UCSD-AML1 (cell line): ENCODE results near the gene GNB1.

Experiments
- DNase-seq: peaks from one replicate; lab custom pipeline; 2025; ENCODE audit not compliant: unreplicated experiment; lab: John Stamatoyannopoulos, UW

Gene GNB1

DNA sequence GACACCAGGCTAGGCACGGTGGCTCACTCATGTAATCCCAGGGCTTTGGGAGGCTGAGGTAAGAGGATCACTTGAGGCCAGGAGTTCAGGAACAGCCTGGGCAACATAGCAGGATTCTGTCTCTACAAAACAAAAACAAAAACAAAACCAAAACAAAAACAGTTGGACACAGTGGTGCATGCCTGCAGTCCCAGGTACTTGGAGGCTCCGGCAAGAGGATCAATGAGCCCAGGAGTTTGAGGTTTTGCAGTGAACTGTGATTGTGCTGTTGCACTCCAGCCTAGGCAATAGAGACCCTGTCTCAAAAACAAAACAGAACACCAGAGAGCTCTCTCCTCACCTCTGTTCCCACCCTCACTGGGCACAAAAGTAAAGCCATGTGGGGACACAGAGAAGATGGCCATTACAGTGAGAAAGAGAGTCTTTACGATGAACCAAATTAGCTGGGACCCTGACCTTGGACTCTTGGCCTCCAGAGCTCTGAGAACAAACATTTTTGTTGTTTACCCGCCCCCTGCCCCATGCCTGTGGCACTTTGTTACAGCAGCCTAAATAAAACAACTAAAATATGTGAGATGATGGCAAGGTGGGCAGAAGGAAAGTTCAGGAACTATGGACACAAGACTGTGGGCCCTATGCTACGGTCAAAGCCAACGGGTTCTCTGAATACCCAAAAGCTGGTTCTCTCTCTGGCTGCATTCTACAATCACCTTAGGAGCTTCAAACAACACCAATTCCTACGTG is 122.5 kb downstream of the GNB1 start:
- DNase-seq = no peak

DNA sequence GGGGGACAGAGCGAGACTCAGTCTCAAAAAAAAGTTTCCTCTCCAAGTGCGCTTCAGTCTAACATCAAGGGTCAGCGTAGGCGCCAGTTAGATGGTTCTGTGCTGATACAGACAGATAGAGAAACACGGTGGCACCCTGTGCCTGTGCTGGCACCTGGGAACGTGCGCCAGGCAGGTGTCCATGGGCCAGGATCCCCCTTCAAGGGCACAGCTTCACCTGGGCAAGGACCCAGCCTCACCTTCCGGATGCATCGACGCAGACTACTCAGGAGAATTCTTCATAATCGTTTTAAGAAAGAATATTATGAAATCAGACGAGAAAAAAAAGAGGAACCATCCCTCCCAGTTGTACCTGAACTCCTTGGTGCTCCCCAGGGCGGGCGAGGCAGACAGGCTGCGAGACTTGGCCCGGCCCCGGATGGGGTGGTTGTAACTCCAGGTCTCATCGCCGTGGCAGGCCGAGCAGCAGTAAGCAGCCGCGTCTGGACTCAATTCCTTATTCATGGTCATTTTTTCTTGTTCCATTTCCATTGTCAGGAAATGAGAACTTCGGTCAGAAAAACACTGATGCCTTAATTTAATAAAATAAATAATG is 125.9 kb downstream of the GNB1 start:
- no peak for DNase-seq

DNA sequence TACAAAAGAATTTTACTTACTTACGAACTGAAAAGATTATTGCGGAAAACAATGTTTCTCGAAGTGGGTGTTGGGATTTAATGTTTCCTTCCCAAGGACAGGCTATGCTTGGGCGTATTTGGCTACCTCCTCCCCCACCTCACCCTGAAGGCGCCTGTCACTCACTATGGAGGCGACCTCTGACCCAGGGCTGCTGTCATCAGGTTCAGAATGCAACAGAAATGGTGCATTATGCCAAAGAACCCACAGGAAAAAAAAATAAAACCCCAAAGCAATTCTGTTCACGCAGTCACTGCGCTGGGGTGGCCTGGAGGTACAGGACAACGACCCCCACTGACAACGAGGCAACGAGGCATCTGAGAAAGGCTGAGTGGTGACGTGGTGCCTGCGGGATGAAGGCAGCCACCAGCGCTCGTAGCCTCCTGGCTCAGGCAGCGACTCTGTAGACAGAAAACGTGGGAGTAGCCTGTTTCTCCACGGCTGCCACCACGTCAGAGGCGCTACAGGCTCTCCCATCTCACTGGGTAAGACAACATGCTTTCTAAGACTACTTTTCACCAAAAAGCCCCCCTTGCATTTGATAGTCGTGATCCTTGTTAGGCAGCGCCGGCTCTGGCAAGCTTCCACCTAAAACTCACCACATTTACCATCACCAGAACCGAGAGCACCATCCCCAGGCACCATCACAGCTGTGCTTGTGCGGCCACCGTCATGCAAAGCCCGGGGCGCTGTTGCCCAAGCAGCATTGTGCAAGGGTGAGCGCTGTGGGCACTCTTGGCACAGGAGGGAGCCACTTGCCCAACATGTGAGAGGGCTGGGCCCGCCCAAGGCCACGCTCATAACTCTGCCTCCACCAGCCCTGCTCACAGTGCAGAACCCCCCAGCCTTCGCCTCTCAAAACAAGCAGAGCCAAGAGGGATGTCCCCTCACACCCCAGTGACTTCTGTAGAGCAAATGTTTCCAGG is 126.9 kb downstream of the GNB1 start:
- no peak for DNase-seq

DNA sequence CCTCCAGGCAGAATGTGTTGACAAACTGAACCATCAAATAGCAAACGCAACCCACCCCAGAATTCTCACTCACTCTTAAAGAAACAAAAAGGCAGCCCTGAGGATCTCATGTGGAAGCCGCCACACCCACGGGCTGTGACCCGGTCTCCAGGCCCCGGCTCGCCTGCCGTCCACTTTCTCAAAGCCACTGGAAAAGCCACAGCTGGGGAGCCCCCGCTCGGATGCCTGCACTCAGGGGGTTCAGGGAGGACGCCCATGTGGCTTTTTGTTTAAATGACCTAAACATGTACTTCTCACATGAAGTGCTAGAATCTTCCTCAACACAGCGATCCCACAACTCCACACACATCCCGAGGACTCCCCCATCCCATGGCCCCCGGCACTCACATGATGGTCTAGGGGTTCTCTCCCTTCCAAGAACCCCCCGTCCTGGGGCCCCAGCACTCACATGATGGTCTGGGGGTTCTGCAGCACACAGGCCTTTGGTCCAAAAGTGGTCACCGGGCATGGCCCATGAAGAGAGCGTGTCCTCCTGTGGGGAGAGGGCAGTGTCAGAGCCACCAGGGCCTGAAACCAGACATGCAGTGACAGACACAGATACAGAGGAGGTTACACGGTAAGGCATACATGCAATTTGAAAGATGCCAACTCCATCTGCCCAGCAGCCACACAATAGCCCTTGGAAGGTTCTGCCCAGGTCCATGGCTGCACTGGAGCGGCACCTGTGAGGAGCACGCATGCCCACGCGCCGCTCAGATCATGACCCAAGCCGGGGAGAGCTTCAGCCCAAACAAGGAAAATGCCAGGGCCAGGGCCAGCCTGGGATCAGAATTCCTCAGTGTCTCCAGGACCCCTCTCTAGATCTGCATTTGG is 129.1 kb downstream of the GNB1 start:
- no peak for DNase-seq

DNA sequence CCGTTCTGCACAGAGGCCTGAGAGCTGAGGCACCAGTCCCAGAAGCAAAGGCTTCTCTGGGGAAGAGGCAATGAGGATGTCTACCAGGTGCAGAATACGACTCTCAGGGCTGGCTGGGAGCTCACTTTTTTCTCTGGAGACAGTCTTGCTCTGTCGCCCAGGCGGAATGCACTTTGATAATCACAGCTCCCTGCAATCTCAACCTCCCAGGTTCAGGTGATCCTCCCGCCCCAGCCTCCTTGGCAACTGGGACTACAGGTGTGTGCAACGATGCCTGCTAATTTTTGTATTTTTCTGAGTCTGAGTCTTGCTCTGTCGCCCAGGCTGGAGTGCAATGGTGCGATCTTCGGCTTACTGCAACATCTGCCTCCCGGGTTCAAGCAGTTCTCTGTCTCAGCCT is 130.2 kb downstream of the GNB1 start:
- DNase-seq = no peak

DNA sequence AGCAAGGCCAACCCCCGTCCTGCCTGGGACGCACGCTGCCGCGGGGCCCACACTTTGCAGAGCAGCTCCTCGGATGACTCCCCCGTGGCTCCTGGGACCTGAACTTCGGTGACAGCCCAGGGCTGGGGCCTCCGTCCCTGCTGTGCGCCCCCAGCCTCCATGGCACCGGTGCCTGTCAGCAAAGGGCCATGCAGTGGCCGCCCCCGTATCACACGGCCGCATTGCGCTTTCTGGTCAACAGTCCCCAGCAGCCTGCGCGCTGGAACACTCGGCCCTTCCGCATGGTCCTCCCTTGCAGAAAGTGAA is 130.6 kb downstream of the GNB1 start:
- no peak for DNase-seq

DNA sequence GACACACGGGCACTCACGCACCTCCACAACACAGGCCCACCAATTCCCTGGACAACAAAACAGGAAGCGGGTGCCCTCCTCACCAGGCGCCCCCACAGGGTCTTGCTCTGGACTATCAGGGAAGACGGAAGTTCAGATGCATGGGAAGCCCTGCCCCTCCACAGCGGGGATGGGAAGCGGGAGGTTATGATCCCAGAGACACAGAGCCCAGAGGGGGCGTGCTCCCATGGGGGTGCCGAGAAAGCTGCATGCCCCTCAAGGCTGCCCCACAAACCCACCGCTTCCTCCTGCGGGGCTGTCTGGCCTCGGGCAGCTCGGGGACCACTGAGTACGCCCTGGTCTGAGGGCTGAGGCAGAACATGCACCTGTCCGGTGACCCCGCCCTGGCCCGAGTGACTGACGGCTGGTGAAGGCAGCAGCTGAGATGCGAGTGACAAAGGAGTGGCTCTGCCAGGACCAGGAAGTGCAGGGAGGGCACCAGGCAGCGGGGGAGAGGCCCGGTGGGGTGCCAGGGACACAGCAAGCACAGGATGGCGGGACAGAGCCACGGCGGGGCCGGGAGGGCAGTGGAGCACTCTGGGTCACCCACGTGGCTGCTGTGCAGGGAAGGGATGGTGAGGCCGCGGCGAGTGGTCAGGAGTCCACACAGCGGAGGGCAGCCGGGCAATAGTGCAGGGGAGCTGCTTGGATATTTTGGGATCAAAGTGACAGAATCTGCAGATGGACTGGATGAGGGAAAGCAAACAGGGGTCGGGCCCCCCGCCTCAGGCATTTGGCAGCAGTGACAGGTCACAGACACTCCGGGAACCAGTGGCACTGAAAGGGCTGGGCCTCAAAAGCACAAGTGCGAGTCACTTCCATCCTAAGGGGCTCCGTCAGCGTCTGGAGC is 131.2 kb downstream of the GNB1 start:
- no peak for DNase-seq

DNA sequence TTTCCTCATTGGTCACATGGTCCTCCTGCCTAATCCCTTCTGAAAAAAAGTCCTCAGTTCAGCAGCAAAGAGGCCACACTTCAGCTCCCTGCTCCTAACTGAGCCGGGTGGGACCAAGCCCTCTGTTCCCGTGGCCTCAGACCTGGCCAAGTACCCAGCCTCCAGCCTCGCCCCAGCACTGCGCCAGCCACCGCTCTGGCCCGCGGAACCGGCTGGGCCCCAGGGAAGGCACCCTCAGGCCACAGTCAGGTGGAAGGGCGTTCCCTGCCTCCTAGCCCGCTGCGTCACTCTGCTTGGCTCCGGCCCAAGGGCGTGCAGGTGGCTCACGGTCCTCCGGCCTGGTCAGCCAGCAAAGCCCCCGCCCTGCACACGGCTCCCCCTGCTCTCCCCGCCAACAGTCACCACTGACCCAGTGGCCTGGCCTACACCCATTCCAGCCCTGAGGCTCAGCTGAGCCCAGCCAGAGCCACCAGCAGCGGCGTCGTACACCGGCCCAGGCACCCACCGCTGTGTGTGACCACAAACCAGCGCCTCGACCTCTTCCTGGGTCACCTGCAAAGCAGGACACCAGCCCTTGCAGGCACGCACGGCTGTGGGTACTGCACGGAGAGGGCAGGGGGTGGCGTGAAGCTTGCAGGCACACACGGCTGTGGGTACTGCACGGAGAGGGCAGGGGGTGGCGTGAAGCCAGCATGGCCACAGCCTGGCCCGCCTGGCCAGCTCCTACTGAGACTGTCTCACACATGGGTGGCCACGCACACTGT is 132.0 kb downstream of the GNB1 start:
- no peak for DNase-seq

DNA sequence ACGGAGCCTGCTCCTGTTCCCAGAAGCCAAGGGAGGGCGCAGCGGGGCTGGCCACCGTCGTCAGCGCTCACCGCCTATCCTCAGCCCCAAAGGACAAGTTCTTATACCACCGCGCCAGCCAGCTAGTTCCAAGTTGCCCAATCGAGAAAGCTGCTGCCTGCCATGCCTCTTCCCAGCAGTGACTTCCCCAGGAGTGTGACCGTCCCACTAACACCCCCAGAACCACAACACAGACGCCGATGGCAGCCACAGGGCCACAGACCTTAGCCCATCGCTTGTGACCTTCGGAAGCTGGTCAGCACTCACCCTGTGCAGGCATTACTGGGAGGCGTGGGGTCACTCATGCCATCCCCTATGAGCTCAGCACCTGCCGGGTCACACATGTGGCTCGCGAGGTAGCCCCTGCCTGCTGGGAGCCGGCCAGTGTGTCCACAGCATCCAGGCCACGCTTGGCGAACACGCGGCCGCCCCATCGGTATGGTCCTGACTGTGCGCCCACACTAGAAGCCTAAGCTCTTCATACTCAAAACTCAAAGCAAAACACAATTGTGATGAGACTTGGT is 132.7 kb downstream of the GNB1 start:
- no peak for DNase-seq

DNA sequence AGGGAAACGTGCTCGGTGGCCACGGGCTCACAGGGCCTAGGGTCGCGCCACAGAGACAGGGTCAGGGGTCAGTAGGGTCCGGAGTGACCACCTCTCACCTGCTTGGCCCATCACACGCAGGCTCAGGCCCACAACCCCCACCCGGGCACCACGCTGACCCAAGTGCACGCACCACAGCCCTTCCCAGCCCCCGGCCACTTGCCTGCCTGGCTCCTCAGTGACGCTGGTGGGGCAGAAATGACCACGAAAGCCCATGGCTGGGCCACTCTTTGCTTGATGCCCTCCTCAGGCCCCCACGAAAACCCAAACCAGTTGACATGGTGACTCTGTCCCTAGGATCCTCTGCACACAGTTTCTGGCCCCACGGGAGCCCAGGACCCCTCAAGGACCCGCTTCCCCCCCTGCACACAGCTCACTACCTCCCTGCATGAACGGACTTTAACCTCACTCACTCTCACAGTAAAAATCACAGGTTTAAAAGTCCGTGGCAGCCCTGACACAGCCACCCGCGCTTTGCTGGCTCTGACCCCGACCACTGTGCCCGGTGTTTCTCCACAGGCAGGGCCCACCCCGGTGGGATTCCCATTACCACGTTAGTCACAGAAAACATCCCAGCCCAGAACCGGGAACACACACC is 133.3 kb downstream of the GNB1 start:
- DNase-seq = no peak

DNA sequence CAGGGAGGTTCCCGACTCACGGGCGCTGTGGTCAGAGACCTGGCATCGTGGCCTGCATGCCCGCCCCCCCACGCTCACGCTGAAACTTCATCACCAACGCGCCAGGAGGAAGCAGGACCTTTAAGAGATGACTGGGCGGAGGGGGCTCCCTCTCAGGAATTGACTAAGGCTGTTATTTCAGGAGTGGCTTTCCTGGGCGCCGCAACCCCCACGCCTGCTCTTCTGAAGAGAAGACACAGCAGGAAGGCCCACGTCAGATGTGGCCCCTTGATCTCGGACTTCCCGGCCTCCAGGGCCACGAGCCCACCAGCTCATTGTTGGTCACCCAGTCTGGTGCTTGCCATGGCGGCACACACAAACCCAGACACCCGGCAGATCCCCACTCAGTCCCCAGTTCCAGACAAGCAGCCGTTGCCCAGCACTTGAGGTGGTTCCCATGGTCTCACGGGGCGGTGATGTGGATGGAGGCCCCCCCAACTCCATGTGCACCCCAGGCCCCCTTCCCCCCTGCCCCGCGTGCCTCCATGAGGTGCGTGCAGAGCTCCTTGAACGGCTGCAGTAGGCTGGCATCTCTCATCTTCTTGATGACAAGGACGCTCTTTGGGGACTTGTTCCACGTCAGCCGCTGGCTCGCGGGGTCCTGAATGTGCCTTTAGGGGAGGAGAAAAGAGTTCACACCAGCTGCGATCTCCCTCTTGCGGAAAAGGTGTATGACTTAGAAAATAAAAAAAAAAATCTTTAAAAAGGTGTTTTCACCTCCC is 134.0 kb downstream of the GNB1 start:
- DNase-seq = no peak

DNA sequence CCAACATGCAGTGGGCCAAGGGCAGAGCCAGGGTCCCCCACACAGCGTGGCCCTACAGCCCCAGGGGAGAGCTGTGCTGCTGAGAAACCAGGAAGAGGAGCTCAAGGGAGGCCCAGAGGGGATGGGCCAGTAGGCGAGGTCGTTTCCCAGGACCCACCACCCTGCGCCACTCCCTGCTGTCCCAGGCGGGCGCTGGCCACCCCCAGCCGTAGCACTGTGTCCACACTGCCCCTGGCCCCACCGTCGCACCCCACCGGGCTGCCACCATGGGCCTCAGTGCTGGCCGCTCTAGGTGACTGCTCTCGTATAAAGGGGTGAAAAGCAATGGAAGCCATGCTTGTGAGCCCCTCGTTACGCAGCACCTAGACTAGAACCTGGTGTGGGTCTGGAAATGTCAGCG is 135.0 kb downstream of the GNB1 start:
- no peak for DNase-seq

DNA sequence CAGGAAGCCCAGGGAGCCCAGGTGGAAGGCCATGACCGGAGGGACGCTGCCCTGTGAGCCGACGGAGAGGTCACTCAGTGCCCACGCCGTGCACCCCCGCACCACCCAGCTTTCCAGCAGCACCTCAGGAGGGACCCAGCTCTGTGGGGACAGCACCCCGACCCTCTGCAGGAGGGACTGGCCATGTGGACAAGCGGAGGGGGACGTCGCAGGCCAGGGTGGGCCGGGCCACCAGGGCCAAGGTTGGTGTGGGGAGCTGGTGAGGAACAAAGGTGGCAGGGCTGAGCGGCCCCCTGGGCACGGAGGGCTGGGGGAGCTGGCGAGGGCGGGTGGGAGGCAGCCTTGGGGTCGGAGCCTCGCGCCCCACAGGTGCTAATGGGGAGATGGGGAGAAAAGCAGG is 135.5 kb downstream of the GNB1 start:
- no peak for DNase-seq

DNA sequence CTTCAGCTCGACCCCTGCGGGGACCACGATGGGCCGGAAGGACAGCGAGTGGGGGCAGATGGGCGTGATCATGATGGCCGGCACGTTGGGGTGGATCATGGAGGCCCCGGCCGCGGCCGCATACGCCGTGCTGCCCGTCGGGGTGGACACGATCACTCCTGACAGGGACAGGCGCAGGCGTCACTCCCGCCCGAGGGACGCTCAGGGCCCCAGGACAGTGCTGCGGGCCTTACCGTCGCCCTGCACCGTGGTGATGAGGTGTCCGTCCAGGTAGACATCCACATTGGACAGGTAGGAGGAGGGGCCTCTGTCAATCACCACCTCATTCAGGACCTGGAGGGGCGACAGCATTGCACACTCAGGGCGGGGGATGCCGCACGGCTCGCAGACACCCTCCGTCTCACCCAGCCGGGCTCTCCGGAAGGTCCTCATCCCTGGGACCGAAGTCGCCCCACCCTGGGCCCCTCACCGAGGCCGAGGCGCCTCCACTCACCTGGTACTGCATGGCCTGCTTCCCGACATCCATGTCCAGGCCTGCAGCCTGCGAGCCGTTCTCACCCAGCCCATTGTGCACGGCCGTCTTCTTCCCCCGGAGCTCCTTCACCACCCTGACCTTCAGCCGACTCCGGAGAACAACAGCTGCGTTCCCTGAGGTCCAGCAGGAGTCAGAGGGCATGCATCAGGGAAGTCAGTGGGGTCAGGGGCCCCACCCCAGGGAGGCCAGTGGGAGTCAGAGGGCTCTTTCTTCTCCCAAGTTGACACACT is 136.7 kb downstream of the GNB1 start:
- DNase-seq = no peak

DNA sequence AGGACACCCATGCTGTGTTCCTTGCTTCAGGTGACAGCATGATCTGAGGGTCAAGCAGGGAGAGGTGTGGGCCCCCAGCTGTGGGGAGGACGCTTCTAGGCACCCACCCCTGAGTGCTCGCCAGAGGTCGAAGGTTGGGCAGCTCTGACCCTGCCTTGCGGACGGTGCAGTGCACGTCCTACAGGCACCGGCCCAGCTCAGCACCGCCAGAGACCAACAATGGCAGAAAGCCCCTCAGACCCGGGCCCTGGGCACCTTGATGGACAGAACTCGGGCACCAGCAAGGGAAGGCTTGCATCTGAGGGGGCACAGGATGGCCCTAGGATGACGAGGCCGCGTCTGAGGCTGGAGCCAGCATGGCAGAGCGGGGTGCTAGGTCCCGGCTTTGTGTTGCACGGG is 137.3 kb downstream of the GNB1 start:
- DNase-seq = no peak

DNA sequence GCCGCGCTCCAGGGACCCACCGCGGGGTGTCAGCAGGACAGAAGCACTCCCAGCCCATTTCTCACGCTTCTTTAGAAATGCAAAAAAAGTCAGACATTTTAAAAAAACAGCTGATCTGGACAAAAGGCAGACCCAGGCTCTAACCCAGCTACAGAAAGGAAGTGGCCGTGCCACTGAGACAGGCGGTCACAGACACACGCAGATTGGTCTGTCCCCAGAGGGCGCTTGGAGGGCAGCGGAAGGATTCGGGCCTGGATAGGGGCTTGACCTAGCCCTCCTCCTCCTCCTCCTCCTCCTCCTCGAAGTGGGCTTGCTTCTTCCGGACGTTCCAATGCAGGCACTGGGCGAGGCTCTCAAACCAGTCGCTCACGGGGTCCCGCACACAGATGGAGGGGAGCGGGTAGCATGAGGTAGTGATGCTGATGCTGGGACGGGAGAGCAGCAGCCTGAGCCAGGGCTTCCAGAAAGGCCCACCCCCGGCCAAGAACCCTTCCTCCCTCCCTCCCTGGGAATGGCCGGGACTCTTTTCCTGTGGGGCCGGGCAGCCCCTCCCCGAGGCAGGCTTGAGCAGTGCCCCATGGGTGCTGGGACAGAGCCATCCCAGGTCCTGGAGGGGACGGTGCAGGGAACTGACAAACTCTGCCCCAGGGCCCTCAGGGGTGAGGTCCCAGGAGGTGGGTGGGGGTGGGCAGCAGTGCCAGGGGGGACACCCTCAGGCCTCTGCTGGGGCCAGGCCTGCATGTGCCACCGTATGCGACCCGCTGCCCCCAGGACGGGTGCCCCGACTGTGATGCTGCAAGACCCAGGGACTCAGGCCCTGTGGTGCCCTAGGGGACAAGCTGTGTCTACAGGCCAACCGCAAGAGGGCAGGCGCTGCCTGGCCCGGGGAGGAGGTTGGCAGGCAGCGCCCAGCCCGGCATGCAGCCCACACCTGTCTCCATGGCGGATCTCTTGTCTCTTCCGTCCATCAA is 138.0 kb downstream of the GNB1 start:
- DNase-seq = no peak
